ENCODE data around the gene NEDD4L.

GRCh38 chr18:58413667-58414628 lies 369.9 kb downstream of the NEDD4L start:
- no peak for TF ChIP-seq CTCF (conservative IDR thresholded peaks at IDR 0.05)
- no peak for TF ChIP-seq EZH2 (IDR thresholded peaks at IDR 0.05; ENCODE audit: low read depth)

All from PC-9 (cell line).